ENCODE data around the gene STPG2.

STPG2 gene

GRCh38 chr4:97866821-97867556, 276.3 kb downstream of the STPG2 start:
- Histone ChIP-seq H3K4me3 (ENCODE audit: insufficient read depth, low read depth, low read length, poor library complexity, severe bottlenecking) (no peak overlapping the region), H3K9me3 (ENCODE audit: control insufficient read depth, low read length) (no peaks in the 10 kb centered on the region), H3K27ac (ENCODE audit: insufficient read depth, low read length, poor library complexity, severe bottlenecking) (no peak overlapping the region), H3K27me3 (replicated peaks; ENCODE audit: control insufficient read depth, insufficient read depth, low read length, poor library complexity, severe bottlenecking) (no peaks in the 10 kb centered on the region), H3K4me1 (ENCODE audit: control insufficient read depth, insufficient read depth, low read length, poor library complexity, severe bottlenecking) (no peaks in the 10 kb centered on the region), H3K36me3 (ENCODE audit: control insufficient read depth, insufficient read depth, low read length) (no peaks in the 10 kb centered on the region)
- no peak for DNase-seq

GRCh38 chr4:97851115-97851514, 292.2 kb downstream of the STPG2 start:
- Histone ChIP-seq H3K27me3 (replicated peaks; ENCODE audit: control insufficient read depth, insufficient read depth, low read length, poor library complexity, severe bottlenecking) (no peaks in the 10 kb centered on the region), H3K36me3 (ENCODE audit: control insufficient read depth, insufficient read depth, low read length) (no peaks in the 10 kb centered on the region), H3K4me1 (ENCODE audit: control insufficient read depth, insufficient read depth, low read length, poor library complexity, severe bottlenecking) (no peaks in the 10 kb centered on the region), H3K4me3 (ENCODE audit: insufficient read depth, low read depth, low read length, poor library complexity, severe bottlenecking) (no peak overlapping the region), H3K27ac (ENCODE audit: insufficient read depth, low read length, poor library complexity, severe bottlenecking) (no peak overlapping the region), H3K9me3 (ENCODE audit: control insufficient read depth, low read length) (peaks cover 5% of the 10 kb centered on the region)
- no peak for DNase-seq

- Histone ChIP-seq H3K9me3 (ENCODE audit: control insufficient read depth, low read length) (no peaks in the 10 kb centered on the region), H3K4me1 (ENCODE audit: control insufficient read depth, insufficient read depth, low read length, poor library complexity, severe bottlenecking) (no peaks in the 10 kb centered on the region), H3K27me3 (replicated peaks; ENCODE audit: control insufficient read depth, insufficient read depth, low read length, poor library complexity, severe bottlenecking) (no peaks in the 10 kb centered on the region)
Measured at GRCh38 chr4:97845758-97846157, 297.5 kb downstream of the STPG2 start.

GRCh38 chr4:97841512-97841911, 301.8 kb downstream of the STPG2 start:
- Histone ChIP-seq H3K36me3 (ENCODE audit: control insufficient read depth, insufficient read depth, low read length) (no peaks in the 10 kb centered on the region), H3K4me3 (ENCODE audit: insufficient read depth, low read depth, low read length, poor library complexity, severe bottlenecking) (no peak overlapping the region), H3K27ac (ENCODE audit: insufficient read depth, low read length, poor library complexity, severe bottlenecking) (no peak overlapping the region), H3K4me1 (ENCODE audit: control insufficient read depth, insufficient read depth, low read length, poor library complexity, severe bottlenecking) (no peaks in the 10 kb centered on the region), H3K9me3 (ENCODE audit: control insufficient read depth, low read length) (no peaks in the 10 kb centered on the region), H3K27me3 (replicated peaks; ENCODE audit: control insufficient read depth, insufficient read depth, low read length, poor library complexity, severe bottlenecking) (no peaks in the 10 kb centered on the region)
- no peak for DNase-seq

More at GRCh38 chr4:97845758-97846157, 297.5 kb downstream of the STPG2 start:
- DNase-seq: no peak
- Histone ChIP-seq H3K36me3 (ENCODE audit: control insufficient read depth, insufficient read depth, low read length) (no peaks in the 10 kb centered on the region), H3K27ac (ENCODE audit: insufficient read depth, low read length, poor library complexity, severe bottlenecking) (no peak overlapping the region), H3K4me3 (ENCODE audit: insufficient read depth, low read depth, low read length, poor library complexity, severe bottlenecking) (no peak overlapping the region)

GRCh38 chr4:97836662-97837061, 306.6 kb downstream of the STPG2 start:
- Histone ChIP-seq H3K27ac (ENCODE audit: insufficient read depth, low read length, poor library complexity, severe bottlenecking) (no peak overlapping the region), H3K9me3 (ENCODE audit: control insufficient read depth, low read length) (no peaks in the 10 kb centered on the region), H3K36me3 (ENCODE audit: control insufficient read depth, insufficient read depth, low read length) (no peaks in the 10 kb centered on the region), H3K4me1 (ENCODE audit: control insufficient read depth, insufficient read depth, low read length, poor library complexity, severe bottlenecking) (no peaks in the 10 kb centered on the region), H3K27me3 (replicated peaks; ENCODE audit: control insufficient read depth, insufficient read depth, low read length, poor library complexity, severe bottlenecking) (no peaks in the 10 kb centered on the region), H3K4me3 (ENCODE audit: insufficient read depth, low read depth, low read length, poor library complexity, severe bottlenecking) (no peak overlapping the region)
- no peak for DNase-seq

- no peaks in the 10 kb centered on the region for H3K36me3 ChIP-seq (ENCODE audit: control insufficient read depth, insufficient read depth, low read length)
Measured at GRCh38 chr4:97828646-97829045, 314.6 kb downstream of the STPG2 start.

GRCh38 chr4:97819294-97819693, 324.0 kb downstream of the STPG2 start:
- Histone ChIP-seq H3K9me3 (ENCODE audit: control insufficient read depth, low read length) (no peaks in the 10 kb centered on the region), H3K27me3 (replicated peaks; ENCODE audit: control insufficient read depth, insufficient read depth, low read length, poor library complexity, severe bottlenecking) (no peaks in the 10 kb centered on the region)

More at GRCh38 chr4:97828646-97829045, 314.6 kb downstream of the STPG2 start:
- H3K4me1 ChIP-seq (ENCODE audit: control insufficient read depth, insufficient read depth, low read length, poor library complexity, severe bottlenecking): no peaks in the 10 kb centered on the region
- H3K27ac ChIP-seq (ENCODE audit: insufficient read depth, low read length, poor library complexity, severe bottlenecking): no peak overlapping the region
- H3K27me3 ChIP-seq (replicated peaks; ENCODE audit: control insufficient read depth, insufficient read depth, low read length, poor library complexity, severe bottlenecking): no peaks in the 10 kb centered on the region
- DNase-seq: no peak
- H3K9me3 ChIP-seq (ENCODE audit: control insufficient read depth, low read length): no peaks in the 10 kb centered on the region
- H3K4me3 ChIP-seq (ENCODE audit: insufficient read depth, low read depth, low read length, poor library complexity, severe bottlenecking): no peak overlapping the region

GRCh38 chr4:97812768-97813167, 330.5 kb downstream of the STPG2 start:
- H3K9me3 ChIP-seq (ENCODE audit: control insufficient read depth, low read length): no peaks in the 10 kb centered on the region
- H3K27ac ChIP-seq (ENCODE audit: insufficient read depth, low read length, poor library complexity, severe bottlenecking): no peak overlapping the region
- H3K36me3 ChIP-seq (ENCODE audit: control insufficient read depth, insufficient read depth, low read length): no peaks in the 10 kb centered on the region
- no peak overlapping the region for H3K4me3 ChIP-seq (ENCODE audit: insufficient read depth, low read depth, low read length, poor library complexity, severe bottlenecking)
- H3K4me1 ChIP-seq (ENCODE audit: control insufficient read depth, insufficient read depth, low read length, poor library complexity, severe bottlenecking): no peaks in the 10 kb centered on the region
- no peak for DNase-seq
- H3K27me3 ChIP-seq (replicated peaks; ENCODE audit: control insufficient read depth, insufficient read depth, low read length, poor library complexity, severe bottlenecking): no peaks in the 10 kb centered on the region

More at GRCh38 chr4:97819294-97819693, 324.0 kb downstream of the STPG2 start:
- Histone ChIP-seq H3K27ac (ENCODE audit: insufficient read depth, low read length, poor library complexity, severe bottlenecking) (no peak overlapping the region), H3K4me3 (ENCODE audit: insufficient read depth, low read depth, low read length, poor library complexity, severe bottlenecking) (no peak overlapping the region), H3K36me3 (ENCODE audit: control insufficient read depth, insufficient read depth, low read length) (no peaks in the 10 kb centered on the region), H3K4me1 (ENCODE audit: control insufficient read depth, insufficient read depth, low read length, poor library complexity, severe bottlenecking) (no peaks in the 10 kb centered on the region)
- no peak for DNase-seq

- Histone ChIP-seq H3K4me3 (ENCODE audit: insufficient read depth, low read depth, low read length, poor library complexity, severe bottlenecking) (no peak overlapping the region), H3K36me3 (ENCODE audit: control insufficient read depth, insufficient read depth, low read length) (no peaks in the 10 kb centered on the region), H3K4me1 (ENCODE audit: control insufficient read depth, insufficient read depth, low read length, poor library complexity, severe bottlenecking) (no peaks in the 10 kb centered on the region), H3K27me3 (replicated peaks; ENCODE audit: control insufficient read depth, insufficient read depth, low read length, poor library complexity, severe bottlenecking) (no peaks in the 10 kb centered on the region), H3K27ac (ENCODE audit: insufficient read depth, low read length, poor library complexity, severe bottlenecking) (no peak overlapping the region), H3K9me3 (ENCODE audit: control insufficient read depth, low read length) (no peaks in the 10 kb centered on the region)
- DNase-seq: no peak
Measured at GRCh38 chr4:97786306-97786920, 356.9 kb downstream of the STPG2 start.

GRCh38 chr4:97778174-97778573, 365.1 kb downstream of the STPG2 start:
- Histone ChIP-seq H3K27me3 (replicated peaks; ENCODE audit: control insufficient read depth, insufficient read depth, low read length, poor library complexity, severe bottlenecking) (no peaks in the 10 kb centered on the region), H3K4me3 (ENCODE audit: insufficient read depth, low read depth, low read length, poor library complexity, severe bottlenecking) (no peak overlapping the region), H3K4me1 (ENCODE audit: control insufficient read depth, insufficient read depth, low read length, poor library complexity, severe bottlenecking) (no peaks in the 10 kb centered on the region), H3K27ac (ENCODE audit: insufficient read depth, low read length, poor library complexity, severe bottlenecking) (no peak overlapping the region), H3K36me3 (ENCODE audit: control insufficient read depth, insufficient read depth, low read length) (no peaks in the 10 kb centered on the region), H3K9me3 (ENCODE audit: control insufficient read depth, low read length) (no peaks in the 10 kb centered on the region)
- no peak for DNase-seq
